T1000 (cell line): Measurements from ENCODE around the gene ZMYND11.
"Not testable (repeated sequence)": the region's sequence is repeated elsewhere in the genome, so short reads cannot be mapped to it uniquely, and the experiment has no call there.

Experiments
- DNase-seq: peaks from one replicate; lab custom pipeline; 2025; ENCODE audit warnings: mixed read lengths; lab: John Stamatoyannopoulos, UW

ZMYND11 gene

GRCh38 chr10:244227-244626 is 109.0 kb downstream of the ZMYND11 start:
- DNase-seq = no peak

- DNase-seq = no peak
These were observed 111.2 kb downstream of the ZMYND11 start for GRCh38 chr10:246431-246830.

GRCh38 chr10:247480-247879 is 112.2 kb downstream of the ZMYND11 start:
- DNase-seq = no peak

- DNase-seq = no peak
These were observed 113.1 kb downstream of the ZMYND11 start for GRCh38 chr10:248307-248706.

- no peak for DNase-seq
These were observed 116.8 kb downstream of the ZMYND11 start for GRCh38 chr10:251982-252582.

- DNase-seq = no peak
These were observed 125.7 kb downstream of the ZMYND11 start for GRCh38 chr10:260819-261429.

GRCh38 chr10:264160-265073 is 129.2 kb downstream of the ZMYND11 start:
- peak; percentile 51 for DNase-seq

- DNase-seq = not testable (repeated sequence)
These were observed 129.8 kb downstream of the ZMYND11 start for GRCh38 chr10:265074-265440.

GRCh38 chr10:265816-266588 is 130.7 kb downstream of the ZMYND11 start:
- not testable (repeated sequence) for DNase-seq

GRCh38 chr10:266974-267425 is 131.7 kb downstream of the ZMYND11 start:
- DNase-seq = no peak

- no peak for DNase-seq
These were observed 132.4 kb downstream of the ZMYND11 start for GRCh38 chr10:267705-268104.

GRCh38 chr10:269440-270074 is 134.3 kb downstream of the ZMYND11 start:
- DNase-seq = no peak

- DNase-seq = no peak
These were observed 135.9 kb downstream of the ZMYND11 start for GRCh38 chr10:271201-271600.

GRCh38 chr10:271722-272121 is 136.5 kb downstream of the ZMYND11 start:
- no peak for DNase-seq

- no peak for DNase-seq
These were observed 137.8 kb downstream of the ZMYND11 start for GRCh38 chr10:273088-273487.

- no peak for DNase-seq
These were observed 139.6 kb downstream of the ZMYND11 start for GRCh38 chr10:274866-275265.

GRCh38 chr10:275680-276079 is 140.4 kb downstream of the ZMYND11 start:
- no peak for DNase-seq

GRCh38 chr10:277963-278362 is 142.7 kb downstream of the ZMYND11 start:
- DNase-seq = no peak

GRCh38 chr10:278707-279106 is 143.5 kb downstream of the ZMYND11 start:
- no peak for DNase-seq

GRCh38 chr10:279232-279631 is 144.0 kb downstream of the ZMYND11 start:
- no peak for DNase-seq

- DNase-seq = no peak
These were observed 144.4 kb downstream of the ZMYND11 start for GRCh38 chr10:279655-280054.
